DMS 273 (cell line): ENCODE results near the gene TPCN1.
A peak's percentile ranks its signal among the peaks of the same experiment; 100 is the strongest.

Source experiments
- DNase-seq: peaks from one replicate; lab custom pipeline; 2025; ENCODE audit not compliant: unreplicated experiment; lab: John Stamatoyannopoulos, UW

Gene TPCN1

DNA sequence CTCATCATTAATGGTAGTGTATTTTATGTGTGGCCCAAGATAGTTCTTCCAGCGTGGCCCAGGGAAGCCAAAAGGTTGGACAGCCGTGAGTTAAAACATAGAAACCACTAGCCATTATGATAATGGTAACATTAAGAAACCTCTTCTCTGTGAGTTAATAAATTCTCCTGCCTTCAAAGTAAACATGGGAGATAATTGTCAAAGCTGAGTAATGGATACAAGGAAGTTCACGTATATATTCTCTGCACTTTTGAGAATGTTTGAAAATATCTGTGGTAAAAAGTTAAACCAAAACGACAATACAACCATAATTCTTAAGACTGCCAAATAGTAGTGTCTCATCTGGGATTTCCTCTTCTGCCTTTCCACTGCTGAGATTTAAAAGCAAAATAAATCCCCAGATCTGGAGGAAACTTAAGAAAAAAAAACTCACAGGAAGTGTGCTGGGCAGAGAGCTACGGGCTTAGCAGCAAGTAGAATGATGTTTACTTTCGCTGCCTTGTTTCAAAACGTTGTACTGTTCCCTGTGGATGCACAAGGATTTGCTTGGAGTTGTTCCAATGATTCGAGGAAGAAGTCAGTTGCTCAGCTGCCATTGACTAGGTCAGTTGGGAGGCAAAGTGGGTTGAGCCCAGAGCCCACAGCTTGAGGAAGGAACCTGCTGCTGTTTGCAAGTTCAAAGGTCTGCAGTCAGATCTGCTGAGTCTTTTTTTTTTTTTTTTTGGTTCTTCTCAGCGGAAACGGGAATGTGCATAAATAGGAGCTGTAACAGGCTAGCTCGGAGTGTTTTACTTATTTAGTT lies 1.7 kb downstream of the TPCN1 start:
- peak; percentile 81 for DNase-seq

DNA sequence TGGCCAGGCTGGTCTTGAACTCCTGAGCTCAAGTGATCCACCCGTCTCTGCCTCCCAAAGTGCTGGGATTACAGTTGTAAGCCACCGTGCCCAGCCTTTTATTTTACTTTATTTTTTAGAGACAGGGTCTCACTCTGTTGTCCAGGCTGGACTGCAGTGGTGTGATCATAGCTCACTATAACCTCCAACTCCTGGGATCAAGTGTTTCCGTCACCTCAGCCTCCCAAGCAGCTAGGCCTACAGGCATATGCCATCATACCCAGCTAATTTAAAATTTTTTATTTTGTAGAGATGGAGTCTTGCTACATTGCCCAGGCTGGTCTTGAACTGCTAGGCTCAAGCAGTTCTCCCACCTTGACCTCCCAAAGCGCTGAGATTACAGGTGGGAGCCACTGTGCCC lies 3.7 kb downstream of the TPCN1 start:
- DNase-seq: no peak

DNA sequence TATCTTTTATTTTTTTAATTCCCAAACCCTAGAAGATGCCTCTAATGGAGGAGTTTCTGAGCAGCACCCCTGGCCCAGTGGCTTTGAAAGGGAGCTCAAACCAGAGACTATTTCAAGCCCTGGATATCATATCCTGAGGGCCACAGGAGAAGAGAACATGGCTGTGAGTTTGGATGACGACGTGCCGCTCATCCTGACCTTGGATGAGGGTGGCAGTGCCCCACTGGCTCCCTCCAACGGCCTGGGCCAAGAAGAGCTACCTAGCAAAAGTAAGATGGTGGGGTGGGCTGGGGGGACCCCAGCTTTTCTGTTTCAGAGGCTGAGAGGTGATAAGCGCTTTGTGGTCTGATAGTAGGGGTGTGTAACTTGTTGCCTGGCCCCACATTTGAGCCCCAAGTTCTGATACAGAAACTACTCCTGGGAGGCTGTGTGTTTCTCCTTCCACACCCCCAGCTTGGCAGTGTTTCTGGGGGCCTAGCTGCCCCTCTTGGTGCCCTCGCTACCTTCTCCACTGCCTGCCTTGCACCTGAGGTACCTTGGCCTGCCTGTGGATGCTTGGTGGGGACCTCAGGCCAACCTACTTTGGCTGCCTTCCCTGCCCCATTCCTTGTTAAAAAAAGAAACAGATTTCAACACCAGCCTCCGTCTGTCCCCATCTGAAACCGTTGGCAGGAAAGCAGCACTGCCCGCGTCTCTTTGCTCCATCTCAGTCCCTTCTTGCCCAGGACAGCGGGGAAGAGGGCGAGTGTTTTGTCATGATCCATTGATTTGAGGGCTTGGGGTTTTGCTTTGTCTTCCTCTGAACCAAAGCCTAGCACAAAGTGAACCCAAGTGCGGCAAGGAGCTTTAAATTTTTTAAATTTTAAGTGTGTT lies 5.7 kb downstream of the TPCN1 start:
- DNase-seq: peak; percentile 11

DNA sequence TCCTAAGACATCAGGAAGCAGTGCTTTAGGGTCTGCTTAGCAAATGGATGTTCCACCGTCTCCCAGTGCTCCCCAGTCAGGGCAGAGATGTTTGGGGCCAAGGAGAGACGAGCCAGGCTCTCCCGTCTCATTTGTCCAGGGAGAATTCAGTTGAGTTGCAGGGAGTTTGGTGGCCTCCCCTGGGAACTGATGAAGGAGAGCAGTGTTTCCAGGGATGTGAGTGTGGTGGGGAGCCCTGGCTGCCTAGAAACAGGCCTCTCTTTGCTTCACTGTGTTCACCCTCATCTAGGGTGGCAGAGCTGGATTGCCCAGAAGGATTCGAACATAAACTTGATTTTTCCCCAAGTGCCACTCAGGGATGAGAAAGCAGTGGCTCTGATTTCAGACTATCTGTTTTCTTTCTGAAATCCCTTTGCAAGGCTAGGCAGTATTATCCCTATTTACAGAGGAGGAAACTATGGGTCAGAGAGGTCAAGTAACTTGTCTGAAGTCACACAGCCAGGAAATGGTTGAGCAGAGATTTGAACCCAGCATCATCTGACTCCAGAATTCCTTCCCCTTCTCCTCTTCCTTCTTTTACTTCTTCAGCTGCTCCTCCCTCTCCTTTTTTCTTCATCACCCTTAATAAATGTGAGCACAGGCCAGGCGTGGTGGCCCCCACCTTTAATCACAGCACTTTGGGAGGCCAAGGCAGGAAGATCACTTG lies 6.6 kb downstream of the TPCN1 start:
- DNase-seq: no peak

DNA sequence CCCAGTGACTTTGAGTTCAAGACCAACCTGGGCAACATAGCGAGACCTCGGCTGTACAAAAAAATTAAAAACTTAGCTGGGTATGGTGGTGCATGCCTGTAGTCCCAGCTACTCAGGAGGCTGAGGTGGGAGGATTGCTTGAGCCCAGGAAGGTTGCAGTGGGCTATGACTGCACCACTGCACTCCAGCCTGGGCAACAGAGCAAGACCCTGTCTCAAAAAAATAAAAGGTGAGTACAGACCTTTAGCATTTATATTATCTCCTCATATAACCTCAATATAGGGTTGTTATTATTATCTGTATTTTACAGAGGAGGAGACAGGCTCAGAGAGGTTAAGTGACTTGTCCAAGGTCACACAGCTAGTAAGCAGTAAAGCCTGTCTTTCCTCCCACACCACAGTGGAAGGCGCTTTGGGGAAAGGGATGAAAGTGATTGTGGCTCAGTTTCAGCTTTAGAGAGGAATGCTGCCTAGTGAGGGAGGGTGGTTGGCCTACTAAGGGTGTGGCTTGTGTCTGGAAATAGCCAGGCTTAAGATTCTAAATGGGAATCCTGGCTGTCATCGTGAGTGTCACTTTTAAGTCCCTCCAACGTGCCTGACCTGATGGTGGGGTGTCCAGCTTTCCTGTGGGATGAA lies 7.2 kb downstream of the TPCN1 start:
- no peak for DNase-seq

DNA sequence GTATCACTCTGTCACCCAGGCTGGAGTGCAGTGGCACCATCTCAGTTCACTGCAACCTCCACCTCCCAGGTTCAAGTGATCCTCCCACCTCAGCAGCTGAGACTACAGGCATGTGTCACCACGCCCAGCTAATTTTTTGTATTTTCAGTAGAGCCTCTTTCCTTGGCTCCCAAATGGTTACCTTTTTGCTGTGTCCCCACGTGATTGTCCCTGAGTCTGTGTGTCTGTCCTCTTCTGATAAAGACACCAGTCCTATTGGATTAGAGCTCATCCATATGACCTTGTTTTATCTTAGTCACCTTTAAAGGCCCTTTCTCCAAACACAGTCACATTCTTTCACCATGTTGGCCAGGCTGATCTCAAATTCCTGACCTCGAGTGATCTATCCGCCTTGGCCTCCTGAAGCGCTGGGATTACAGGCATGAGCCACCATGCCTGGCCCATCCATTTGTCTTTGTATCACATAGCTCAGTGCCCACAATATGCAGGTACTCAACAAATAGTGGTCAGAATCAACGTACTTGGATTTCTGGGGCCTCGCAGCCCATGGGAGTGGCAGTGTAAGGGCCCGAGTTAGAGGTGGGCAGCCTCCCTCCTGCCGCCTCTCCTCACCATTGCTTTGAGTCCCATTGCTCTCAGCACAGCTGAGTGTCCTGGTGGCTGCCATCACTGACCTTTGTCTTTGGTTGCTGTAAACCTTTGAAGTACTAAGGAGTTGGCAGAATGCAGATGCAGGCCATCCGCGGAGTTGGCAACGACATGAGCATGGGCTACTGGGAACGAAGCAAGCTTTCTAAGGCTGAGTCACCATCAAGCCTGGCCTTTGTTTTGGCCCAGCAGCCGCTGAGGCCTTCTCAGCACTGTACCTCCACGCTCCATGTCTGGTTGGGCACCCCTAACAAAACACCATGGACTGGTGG lies 9.3 kb downstream of the TPCN1 start:
- peak; percentile 8 for DNase-seq

DNA sequence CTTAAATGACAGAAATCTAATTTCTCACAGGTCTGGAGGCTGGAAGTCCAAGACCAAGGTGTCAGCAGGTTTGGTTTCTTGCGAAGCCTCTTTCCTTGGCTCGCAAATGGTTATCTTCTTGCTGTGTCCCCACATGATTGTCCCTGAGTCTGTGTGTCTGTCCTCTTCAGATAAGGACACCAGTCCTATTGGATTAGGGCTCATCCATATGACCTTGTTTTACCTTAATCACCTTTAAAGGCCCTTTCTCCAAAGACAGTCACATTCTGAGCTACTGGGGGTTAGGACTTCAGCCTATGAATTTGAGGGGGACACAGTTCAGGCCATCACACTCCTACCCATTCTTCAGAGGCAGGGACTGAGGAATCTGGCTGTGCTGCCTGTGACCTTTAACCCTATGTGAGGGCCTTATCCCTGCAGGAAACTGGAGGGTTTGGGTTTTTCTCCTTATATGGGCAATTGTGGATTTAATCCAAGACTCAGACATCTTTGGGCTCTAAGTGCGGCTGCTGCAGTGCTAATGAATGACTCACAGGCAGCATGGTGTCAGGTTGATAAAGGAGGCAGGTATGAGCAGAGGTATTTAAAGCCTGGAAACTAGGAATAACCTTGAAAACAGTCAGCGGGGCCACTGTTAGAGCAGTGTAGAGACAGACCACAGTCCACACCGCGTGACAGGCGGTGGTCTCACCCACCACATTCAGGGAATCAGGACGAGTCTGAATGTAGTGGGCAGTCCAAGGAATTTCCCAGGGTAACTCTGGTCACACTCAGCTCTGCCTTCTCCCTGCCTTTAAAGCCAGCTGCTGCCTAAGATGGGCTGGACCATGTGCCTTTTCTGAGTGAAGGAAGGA lies 10.2 kb downstream of the TPCN1 start:
- DNase-seq: peak; percentile 33

DNA sequence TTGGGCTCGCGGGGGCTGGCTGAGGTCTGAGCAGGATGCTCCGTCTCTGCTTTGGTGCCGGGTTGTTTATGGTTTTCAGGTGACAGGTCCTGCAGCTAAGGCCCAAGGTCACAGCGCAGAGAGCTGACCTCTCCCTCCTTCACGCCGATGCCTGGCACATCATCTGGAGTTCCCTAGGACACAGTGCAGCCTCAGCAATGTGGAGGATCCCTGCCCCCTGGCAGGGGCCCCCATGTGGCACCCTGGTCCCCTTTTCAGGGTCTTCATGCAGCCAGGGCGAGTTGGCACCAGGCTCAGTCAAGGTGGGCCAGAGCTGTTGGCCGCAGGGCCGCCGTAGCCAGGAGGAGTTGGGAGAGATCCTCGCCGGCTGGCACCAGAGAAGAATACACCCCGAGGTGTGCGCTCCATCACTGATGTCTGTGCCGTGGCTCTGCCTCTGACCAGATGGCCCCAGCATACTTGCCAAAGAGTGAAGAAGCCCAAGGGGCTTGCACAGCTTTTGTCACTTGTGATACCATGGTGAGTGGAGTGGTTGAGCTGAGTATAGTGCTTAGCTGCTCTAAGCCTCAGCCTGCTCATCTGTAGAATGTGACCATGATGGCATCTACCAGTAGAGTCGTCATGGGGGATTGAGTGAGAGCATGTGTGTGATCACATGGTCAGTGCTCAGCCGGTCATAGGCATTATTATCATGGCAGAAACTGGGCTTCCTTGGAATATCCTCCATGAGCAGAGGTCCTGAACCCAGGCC lies 11.0 kb downstream of the TPCN1 start:
- peak; percentile 59 for DNase-seq

DNA sequence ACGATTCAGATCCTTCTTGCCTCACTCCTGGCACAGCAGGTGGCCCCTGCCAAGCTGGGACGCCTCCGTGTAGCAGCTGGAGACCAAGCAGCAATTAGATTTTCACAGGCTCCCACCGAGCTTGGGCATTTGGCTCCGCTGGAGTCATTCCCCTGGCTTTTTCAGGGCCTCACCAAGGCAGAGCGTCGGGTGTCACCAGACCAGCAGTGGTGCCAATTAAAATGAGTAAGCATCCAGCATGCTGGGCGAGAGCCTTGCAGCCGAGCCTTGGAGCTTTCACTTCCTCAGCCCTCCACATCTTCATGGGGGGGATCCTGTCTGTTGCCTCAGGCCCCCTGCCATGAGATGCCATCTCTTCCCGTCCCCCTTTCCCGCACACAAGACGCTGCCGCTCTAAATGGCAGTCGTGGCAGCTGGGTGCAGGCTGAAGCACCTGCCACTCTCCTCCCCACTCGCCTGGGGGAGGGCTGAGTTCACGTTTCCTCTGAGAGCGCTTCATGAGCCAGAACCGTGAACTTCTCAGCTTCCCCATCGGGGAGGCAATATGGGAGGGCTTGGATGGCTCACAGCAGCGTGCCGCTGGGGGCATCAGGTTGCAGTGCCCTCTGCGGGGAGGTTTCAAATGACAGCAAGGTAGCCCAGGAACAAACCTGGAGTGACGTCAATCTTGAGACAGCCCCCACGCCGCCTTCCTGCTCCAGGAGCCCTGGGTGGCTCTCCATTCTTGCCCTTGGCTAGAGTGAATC lies 11.7 kb downstream of the TPCN1 start:
- DNase-seq: peak; percentile 93

DNA sequence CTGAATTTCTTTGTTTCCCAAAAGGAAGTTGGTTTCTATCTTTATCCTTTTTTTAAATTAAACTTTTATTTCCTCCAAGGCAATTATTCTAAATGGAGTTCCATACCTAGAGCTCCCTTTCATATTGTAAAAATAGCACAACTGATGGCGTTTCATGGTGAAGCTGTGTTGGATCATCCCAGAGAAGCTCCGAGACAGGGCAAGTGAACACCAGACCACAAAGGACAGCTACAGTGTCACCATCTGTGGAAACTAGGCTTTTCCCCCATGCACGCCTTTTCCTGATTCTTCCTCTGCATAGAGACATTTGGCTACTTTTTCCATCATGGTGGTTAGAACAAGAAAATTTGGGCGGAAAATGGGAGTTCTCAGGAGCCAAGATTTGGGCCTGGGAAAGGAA lies 12.7 kb downstream of the TPCN1 start:
- DNase-seq: no peak

DNA sequence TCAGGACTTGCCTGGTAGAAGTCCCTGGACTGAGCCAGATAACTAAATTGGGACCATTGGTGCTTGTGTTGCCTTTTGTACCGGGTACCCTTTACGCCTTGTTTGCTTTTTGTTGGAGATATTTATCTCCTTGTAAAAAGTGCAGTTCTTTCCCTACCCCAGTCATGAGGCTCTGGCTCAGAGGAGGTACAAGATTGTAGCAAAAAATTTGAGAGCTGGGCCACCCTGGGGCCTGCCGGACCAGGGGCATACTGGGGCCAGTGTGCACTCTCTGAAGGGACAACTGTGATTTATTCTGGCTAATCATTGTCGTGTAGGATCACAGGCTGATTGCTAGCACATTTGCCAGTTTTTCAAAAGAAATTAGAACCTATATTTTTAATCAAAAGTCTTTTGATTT lies 13.2 kb downstream of the TPCN1 start:
- DNase-seq: no peak

DNA sequence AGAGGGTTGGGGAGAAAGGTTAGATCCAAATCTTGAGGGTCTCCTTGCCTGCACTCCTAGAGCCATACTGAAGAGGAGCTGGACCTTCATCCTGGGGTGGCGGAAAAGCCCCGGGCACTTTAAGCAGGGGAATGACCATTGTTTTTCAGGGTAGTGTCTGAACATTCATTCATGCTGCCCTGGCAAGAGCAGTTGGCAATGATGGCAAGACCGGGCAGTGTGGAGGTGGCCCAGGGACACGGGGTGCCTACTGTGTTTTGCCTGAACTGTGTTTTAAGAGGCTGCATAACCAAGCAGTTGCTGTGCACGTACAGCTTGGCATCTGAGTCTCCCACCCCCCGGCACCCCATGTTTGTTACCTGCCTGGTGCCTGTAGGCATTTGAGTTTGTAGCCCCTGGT lies 14.7 kb downstream of the TPCN1 start:
- DNase-seq: no peak

DNA sequence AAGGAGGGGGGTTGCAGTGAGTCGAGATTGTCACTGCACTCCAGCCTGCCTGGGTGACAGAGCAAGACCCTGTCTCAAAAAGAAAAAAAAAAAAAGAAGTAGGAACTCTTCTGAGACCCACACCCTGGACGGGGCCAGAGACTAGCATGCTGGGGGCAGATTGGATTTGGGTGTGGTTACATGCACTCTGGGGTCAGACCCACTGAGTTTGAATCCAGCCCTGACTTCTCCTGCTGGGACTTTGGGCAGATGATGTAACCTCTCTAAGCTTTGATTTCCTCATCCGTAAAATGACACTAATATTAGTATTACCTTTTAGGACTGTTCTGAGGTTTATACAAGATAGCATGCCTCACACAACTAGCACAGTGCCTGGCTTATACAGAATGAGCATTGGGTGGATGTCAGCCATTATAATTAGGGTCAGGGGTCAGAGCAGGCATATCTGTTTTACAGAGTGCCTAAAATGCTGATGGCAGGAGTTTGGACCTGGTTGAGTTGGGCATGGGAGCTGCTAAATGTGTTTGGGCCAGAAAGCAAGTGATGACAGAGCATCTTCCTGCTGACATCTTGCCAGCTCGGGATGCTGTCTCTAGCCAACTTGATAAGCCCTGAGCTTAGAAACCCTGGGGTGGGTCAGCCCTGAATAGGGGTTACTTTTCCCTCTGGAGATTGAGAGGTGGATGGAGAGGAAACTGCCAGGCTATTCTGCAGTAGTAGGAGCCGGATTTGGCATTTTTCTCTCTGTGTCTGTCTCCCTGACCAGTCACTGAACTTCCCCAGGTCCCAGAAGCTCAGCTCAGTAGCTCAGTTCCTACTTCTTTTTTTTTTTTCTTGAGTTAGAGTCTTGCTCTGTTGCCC lies 15.5 kb downstream of the TPCN1 start:
- no peak for DNase-seq

DNA sequence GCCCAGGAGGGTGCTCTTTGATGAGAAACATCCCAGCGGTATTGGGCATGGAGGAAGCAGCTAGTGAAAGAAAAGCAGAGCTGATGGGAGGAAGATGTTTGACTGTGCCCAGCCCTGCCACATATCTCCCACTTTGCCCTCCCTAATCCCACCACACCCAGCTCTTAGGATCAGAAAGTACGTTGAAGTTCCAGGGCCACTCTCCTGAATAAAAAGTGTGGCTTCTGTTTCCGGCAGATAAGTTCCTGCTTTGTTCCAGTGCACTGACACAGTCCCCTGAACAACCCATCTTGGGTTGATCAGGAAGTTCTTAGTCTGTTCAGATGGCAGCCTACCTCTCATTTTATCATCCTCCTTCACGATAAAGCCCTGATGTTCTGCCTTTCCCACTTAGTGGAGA lies 16.5 kb downstream of the TPCN1 start:
- DNase-seq: no peak

DNA sequence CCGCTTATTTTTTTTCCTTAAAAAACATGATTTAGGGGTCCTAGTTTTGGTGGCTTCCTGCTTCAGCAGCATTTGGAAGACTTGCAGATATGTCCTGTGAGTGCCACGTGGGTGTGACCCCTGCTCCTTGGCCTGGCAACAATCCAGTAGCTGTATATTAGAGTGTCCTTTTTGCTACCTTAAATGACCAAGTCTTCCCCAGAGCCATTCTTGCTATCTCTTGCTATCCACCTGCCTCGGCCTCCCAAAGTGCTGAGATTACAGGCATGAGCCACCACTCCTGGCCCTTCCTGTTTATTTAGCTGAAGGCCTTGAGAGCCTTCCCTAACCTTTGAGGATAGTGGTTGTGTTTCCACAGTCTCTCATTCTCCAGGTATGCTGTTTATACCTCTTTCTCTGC lies 17.0 kb downstream of the TPCN1 start:
- no peak for DNase-seq

DNA sequence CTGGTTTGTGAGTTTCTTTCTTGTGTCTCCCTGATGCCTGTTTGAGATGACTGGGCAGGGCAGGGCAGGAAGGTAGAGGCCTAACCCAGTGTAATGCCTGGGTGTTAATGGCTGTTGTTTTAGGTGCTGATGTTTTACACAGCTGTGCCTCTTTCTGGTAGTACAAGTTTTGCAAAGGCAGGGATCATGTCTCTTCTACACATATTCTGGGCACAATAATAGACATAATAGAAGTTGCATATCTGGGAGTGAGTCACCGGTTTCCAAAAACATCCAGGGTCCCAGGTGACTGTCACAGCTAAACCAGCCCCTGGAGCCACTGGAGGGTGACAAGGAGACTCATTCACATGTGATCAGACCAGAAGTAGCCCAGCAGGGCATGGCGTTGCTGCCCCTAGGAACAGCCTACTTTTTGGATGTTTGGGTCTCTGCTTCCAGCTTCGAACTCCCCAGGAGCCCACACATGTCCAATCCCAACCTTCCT lies 18.1 kb downstream of the TPCN1 start:
- DNase-seq: no peak
